Activated CD8-positive, alpha-beta T cell treated with anti-CD3 and anti-CD28 coated beads, Interleukin-2, amount 10 ng/mL, durations not matched to agents 7 days and 5 days (primary cell): Measurements from ENCODE around the gene LPIN1. TPM values are rescaled to one million over a fixed set of nuclear protein-coding genes. Genes with fewer than 3 reads are reported as not detected.
"Not testable (repeated sequence)": the region's sequence is repeated elsewhere in the genome, so short reads cannot be mapped to it uniquely, and the experiment has no call there.

Experiments
- ATAC-seq: fragments of 150-1000 bp; cut with Tn5 transposase; one replicate; pipeline ENCODE4 v1.10.0; 2021; ENCODE audit warnings: moderate library complexity
- CTCF ChIA-PET: fragments of 350-600 bp; sonication (Branson Sonifier 250); formaldehyde crosslinking; loops from one replicate; lab custom pipeline; 2021; ENCODE audit warnings: antibody characterized with exemption; lab: Charles Lee
- POLR2A ChIA-PET: fragments of 350-600 bp; sonication (Branson Sonifier 250); formaldehyde crosslinking; loops from one replicate; lab custom pipeline; 2021; ENCODE audit warnings: antibody characterized with exemption; lab: Charles Lee
- DNase-seq: peaks from one replicate; pipeline ENCODE4 v3.0.0-alpha.2; 2020
- H3K27ac Mint-ChIP-seq: one replicate; pipeline ENCODE4 v1.8.0; 2021; ENCODE audit warnings: mild to moderate bottlenecking, mixed read lengths
- H3K27me3 Mint-ChIP-seq: one replicate; pipeline ENCODE4 v1.8.0; 2021; ENCODE audit warnings: low read depth, mixed read lengths
- H3K36me3 Mint-ChIP-seq: one replicate; pipeline ENCODE4 v1.8.0; 2021; ENCODE audit warnings: low read depth, mixed read lengths
- H3K4me1 Mint-ChIP-seq: one replicate; pipeline ENCODE4 v1.8.0; 2021; ENCODE audit warnings: low read depth, mixed read lengths
- H3K4me3 Mint-ChIP-seq: one replicate; pipeline ENCODE4 v1.8.0; 2021; ENCODE audit warnings: mild to moderate bottlenecking, mixed read lengths
- H3K9me3 Mint-ChIP-seq: one replicate; pipeline ENCODE4 v1.8.0; 2022; ENCODE audit warnings: mixed read lengths; ENCODE audit not compliant: insufficient read depth
- total RNA-seq, 2 experiments: library from RNA; stranded (reverse); gene quantifications; one replicate each; pipeline ENCODE4 v1.2.3, GENCODE V29; 2021

The LPIN1 gene
- total RNA-seq, 2 experiments from 2014 or later = 46.8 to 54.7 TPM

DNA sequence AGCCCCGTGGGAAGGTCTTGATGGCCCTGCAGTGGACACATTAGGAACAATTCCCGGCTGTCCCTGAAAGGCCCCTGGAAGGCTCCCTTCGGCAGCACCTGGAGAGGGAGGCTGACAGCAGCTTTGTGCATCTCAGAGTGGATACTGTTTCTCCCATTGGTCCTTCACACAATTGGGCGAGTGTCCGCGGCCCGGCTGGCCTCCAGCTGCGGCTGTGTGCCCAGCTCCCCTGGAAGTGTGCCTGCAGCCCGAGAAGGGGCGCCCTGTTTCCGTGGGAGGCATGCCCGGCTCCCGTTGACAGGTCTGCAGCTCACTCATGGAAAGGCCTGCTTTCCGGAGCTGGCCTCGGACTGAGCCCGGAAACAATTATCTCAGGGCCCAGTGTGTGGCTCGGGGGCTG lies 103.7 kb downstream of the LPIN1 start:
- POLR2A ChIA-PET = no interaction called here
- no peak for DNase-seq
- peaks cover 3% of the 10 kb centered on the region for H3K27me3 Mint-ChIP-seq
- no peak for ATAC-seq
- H3K4me1 Mint-ChIP-seq = no peaks in the 10 kb centered on the region
- H3K9me3 Mint-ChIP-seq = no peaks in the 10 kb centered on the region
- CTCF ChIA-PET = interaction anchor here (0.6 kb wide), 1 partner anchor 568 kb away, joined by 3 read pairs; no protein-coding TSS in a partner anchor
- H3K27ac Mint-ChIP-seq = no peak overlapping the region
- no peaks in the 10 kb centered on the region for H3K36me3 Mint-ChIP-seq
- H3K4me3 Mint-ChIP-seq = no peak overlapping the region

DNA sequence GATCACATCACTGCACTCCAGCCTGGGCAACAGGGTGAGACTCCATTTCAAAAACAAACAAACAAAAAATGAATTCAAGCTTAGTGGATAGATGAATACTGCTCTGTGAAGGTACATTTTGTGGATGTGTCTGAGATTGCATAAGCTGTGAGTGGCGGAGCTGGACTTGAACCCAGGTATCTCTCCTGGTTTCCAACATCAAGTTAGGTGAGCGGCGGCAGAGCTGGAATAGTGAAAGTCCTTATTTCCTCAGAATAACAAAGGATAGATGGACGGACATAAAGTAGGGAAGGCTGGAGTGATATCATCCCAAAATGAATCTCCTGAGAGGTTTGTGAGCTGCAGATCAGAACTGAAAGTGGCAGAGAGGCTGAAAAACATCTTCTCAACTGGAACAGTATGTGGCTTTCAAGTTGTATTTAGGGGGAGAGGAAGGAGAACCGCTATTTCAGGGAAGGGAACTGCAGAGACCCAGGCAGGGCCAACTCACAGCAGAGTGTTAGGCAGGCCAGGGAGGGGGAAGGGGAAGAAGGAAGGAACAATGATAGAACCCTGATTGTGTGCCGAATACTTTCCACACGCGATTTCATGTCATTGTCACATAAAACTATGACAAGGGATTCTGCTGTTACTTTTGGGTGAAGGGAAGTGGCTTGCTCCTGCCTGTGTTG lies 106.2 kb downstream of the LPIN1 start:
- CTCF ChIA-PET = no interaction called here

DNA sequence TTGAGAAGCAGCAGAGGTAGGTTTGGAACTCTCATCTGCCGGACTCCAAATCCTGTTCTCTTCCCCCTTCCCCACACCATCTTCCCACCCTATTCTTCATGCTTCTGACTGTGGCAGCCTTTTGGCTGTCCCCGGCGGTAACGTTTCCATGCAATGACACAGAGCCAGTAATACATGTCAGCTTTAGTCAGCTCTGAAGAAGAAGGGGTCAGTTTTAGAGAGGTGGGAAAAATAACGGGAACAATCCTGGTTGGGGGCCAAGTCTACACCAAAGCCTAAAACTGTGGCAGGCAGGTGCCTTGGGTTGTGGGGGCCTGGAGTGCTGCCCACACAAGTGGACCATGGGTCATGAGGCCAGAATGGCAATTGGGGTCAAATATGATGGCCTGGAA lies 106.8 kb downstream of the LPIN1 start:
- CTCF ChIA-PET = no interaction called here
- no peak for ATAC-seq
- H3K27me3 Mint-ChIP-seq = peaks cover 8% of the 10 kb centered on the region
- POLR2A ChIA-PET = no interaction called here
- H3K4me1 Mint-ChIP-seq = peaks cover 3% of the 10 kb centered on the region
- no peaks in the 10 kb centered on the region for H3K9me3 Mint-ChIP-seq
- H3K36me3 Mint-ChIP-seq = no peaks in the 10 kb centered on the region
- no peak for DNase-seq
- no peak overlapping the region for H3K27ac Mint-ChIP-seq
- no peak overlapping the region for H3K4me3 Mint-ChIP-seq

More for the DNA sequence above, 106.2 kb downstream of the LPIN1 start:
- DNase-seq (no peak), ATAC-seq (no peak)
- POLR2A ChIA-PET = no interaction called here
- Mint-ChIP-seq H3K27me3 (peaks cover 8% of the 10 kb centered on the region), H3K27ac (no peak overlapping the region), H3K4me1 (peaks cover 3% of the 10 kb centered on the region), H3K9me3 (no peaks in the 10 kb centered on the region), H3K4me3 (no peak overlapping the region), H3K36me3 (no peaks in the 10 kb centered on the region)

DNA sequence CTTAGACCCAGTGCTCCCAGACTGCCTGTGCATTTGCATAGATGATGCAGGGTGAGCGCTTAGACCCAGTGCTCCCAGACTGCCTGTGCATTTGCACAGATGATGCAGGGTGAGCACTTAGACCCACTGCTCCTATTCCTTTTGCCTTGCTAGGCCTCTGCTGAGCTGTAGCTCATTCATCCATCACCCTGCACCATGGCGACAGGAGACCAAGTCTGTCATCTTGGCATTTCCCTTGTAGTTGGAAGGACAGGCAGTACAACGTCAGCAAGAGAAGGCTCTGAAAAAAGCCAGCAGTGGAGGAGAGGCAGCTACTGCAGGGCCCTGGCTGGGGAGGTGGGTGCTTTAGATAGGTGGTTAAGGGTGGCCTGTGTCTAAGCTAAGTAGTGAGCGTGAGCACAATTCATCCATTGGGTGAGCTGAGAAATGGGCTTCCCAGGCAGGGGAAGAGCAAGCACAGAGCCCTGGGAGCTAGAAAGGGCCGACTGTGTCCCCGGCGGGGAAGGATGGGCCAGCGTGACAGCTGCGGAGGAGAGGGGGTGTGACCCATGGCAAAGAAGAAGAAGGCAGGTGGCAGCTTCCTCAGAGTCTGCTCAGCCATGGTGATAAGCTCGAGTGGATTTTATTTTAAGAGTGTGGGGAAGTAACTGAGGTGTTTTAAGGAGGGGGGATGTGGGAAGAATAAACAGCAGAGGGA lies 108.8 kb downstream of the LPIN1 start:
- Mint-ChIP-seq H3K9me3 (peaks cover 8% of the 10 kb centered on the region), H3K27me3 (peaks cover 8% of the 10 kb centered on the region), H3K27ac (no peak overlapping the region), H3K4me1 (peaks cover 3% of the 10 kb centered on the region), H3K36me3 (peaks cover 4% of the 10 kb centered on the region), H3K4me3 (no peak overlapping the region)
- DNase-seq (no peak), ATAC-seq (no peak)
- CTCF ChIA-PET = no interaction called here
- POLR2A ChIA-PET = no interaction called here

DNA sequence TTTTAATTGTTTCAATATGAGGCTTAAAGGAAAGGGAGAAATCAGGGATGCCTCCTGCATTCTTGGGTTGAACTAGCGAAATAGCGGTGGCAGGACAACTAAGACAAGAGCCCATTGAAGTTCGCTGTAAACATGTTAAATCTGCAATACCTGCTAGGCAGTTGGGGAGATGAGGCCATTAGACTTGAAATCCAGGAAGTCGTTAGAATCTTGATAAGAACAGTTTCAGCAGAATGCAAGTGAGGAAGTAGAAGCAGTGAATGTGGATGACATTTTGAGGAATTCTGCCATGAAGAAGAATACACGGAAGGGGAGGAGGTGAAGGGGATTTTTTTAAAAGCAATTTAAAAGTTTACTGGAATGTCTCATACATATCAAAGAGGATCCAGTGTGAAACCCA lies 109.7 kb downstream of the LPIN1 start:
- POLR2A ChIA-PET = no interaction called here
- H3K27ac Mint-ChIP-seq = no peak overlapping the region
- no peak overlapping the region for H3K4me3 Mint-ChIP-seq
- H3K36me3 Mint-ChIP-seq = peaks cover 4% of the 10 kb centered on the region
- ATAC-seq (no peak), DNase-seq (no peak)
- H3K9me3 Mint-ChIP-seq = peaks cover 8% of the 10 kb centered on the region
- CTCF ChIA-PET = no interaction called here
- H3K27me3 Mint-ChIP-seq = peaks cover 8% of the 10 kb centered on the region
- H3K4me1 Mint-ChIP-seq = peaks cover 3% of the 10 kb centered on the region

DNA sequence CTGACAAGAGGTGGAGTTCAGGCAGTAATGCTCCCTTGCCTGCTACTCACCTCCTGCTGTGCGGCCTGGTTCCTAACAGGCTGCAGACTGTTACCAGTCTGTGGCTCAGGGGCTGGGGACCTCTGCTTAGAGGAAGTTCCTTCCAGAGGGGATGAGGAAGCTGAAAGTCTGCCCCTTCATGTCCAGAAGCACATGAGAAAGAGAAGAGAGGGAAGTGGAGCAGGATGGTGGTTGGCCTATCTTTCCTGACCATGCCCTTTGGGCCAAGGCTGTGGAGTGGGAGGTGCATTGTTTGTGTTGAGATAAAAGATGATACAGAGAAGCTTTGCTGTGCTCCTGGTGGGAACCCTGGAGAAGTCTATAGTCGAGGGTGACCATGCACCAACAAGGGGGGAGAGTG lies 112.5 kb downstream of the LPIN1 start:
- Mint-ChIP-seq H3K4me3 (no peak overlapping the region), H3K36me3 (peaks cover 4% of the 10 kb centered on the region), H3K27ac (no peak overlapping the region), H3K27me3 (peaks cover 19% of the 10 kb centered on the region), H3K9me3 (peaks cover 8% of the 10 kb centered on the region), H3K4me1 (peaks cover 11% of the 10 kb centered on the region)
- CTCF ChIA-PET = no interaction called here
- DNase-seq (no peak), ATAC-seq (no peak)
- POLR2A ChIA-PET = no interaction called here

DNA sequence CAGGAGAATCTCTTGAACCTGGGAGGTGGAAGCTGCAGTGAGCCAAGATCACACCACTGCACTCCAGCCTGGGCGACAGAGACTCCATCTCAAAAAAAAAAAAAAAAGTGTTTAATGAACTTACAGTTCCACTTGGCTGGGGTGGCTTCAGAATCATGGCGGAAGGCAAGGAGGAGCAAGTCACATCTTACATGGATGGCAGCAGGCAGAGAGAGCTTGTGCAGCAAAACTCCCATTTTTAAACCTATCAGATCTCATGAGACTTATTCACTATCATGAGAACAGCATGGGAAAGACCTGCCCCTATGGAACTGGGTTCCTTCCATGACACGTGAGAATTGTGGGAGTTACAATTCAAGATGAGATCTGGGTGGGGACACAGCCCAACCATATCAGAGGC lies 113.5 kb downstream of the LPIN1 start:
- POLR2A ChIA-PET, H3K36me3 Mint-ChIP-seq, DNase-seq, ATAC-seq, H3K4me3 Mint-ChIP-seq, H3K27ac Mint-ChIP-seq, CTCF ChIA-PET, H3K9me3 Mint-ChIP-seq: not testable (repeated sequence)
- peaks cover 19% of the 10 kb centered on the region for H3K27me3 Mint-ChIP-seq
- peaks cover 13% of the 10 kb centered on the region for H3K4me1 Mint-ChIP-seq

DNA sequence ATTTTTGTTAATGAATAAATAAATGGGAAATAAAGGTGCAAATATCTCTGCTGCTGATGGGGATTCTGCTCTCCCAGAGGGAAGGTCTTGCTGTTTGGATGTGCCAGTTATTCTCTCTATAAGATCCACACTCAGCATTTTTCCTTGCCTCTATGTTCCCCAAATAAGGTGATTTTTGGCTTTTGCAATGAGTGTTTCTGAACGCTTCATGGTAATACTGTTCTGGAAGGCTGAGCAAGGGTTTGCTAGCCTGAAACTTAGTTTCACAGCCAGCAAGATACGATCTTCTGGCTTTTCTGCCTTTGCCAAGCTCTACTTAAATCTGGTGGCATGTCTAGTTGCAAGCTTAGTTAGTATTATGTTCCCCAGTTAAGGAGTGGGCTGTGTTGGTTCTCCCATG lies 114.6 kb downstream of the LPIN1 start:
- POLR2A ChIA-PET = no interaction called here
- no peak overlapping the region for H3K4me3 Mint-ChIP-seq
- DNase-seq = no peak
- ATAC-seq = no peak
- peaks cover 15% of the 10 kb centered on the region for H3K27me3 Mint-ChIP-seq
- H3K4me1 Mint-ChIP-seq = peaks cover 12% of the 10 kb centered on the region
- H3K9me3 Mint-ChIP-seq = peaks cover 8% of the 10 kb centered on the region
- H3K27ac Mint-ChIP-seq = no peak overlapping the region
- CTCF ChIA-PET = interaction anchor here (1.9 kb wide), 1 partner anchor 1147 kb away, joined by 4 read pairs; no protein-coding TSS in a partner anchor
- peaks cover 4% of the 10 kb centered on the region for H3K36me3 Mint-ChIP-seq

DNA sequence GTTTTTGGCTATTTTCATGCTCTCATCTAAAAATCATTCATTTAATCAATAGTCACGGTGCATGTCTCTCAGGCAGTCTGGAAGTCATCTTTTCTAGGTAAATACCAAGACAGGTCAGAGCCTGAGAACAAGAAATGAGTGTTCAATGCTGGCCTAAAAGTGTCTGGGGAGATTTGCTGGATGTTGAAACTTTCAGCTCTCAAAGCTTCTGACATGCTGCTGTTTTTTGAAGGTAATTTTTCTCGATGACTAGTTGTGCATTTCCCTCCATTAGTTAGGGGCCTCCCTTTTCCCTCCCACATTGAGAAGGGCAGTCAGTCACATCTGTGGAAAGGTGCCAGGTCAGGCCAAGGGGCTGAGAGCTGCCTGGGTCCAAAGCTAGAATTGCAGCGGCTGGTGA lies 115.6 kb downstream of the LPIN1 start:
- Mint-ChIP-seq H3K27me3 (peaks cover 13% of the 10 kb centered on the region), H3K4me1 (peaks cover 11% of the 10 kb centered on the region), H3K36me3 (peaks cover 4% of the 10 kb centered on the region), H3K9me3 (peaks cover 8% of the 10 kb centered on the region), H3K4me3 (no peak overlapping the region), H3K27ac (no peak overlapping the region)
- ChIA-PET POLR2A (no interaction called here), CTCF (interaction anchor here (1.1 to 1.9 kb wide), 2 partner anchors 854 to 1146 kb away, joined by 4 to 5 read pairs; partner anchors contain the start of gene TRIB2)
- no peak for ATAC-seq
- DNase-seq = no peak

DNA sequence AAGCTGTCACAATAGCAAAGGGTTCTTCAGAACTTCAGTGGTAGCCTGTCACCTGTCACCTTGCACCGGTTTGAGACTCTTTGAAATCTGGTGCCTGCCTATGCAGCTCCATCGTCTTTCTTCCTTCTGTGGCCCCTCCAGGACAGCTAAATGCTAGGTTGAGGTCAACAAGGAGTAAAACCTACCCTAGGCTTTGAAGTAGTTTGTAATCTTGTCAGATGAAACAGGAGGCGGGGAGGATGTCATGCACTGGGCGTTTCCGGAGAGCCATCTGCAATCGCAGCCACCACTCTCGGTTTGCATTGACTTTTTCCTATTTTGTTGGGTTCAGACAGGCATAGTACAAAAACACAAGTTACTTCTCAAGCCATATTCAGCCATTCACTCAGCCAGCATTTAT lies 116.7 kb downstream of the LPIN1 start:
- ATAC-seq = no peak

DNA sequence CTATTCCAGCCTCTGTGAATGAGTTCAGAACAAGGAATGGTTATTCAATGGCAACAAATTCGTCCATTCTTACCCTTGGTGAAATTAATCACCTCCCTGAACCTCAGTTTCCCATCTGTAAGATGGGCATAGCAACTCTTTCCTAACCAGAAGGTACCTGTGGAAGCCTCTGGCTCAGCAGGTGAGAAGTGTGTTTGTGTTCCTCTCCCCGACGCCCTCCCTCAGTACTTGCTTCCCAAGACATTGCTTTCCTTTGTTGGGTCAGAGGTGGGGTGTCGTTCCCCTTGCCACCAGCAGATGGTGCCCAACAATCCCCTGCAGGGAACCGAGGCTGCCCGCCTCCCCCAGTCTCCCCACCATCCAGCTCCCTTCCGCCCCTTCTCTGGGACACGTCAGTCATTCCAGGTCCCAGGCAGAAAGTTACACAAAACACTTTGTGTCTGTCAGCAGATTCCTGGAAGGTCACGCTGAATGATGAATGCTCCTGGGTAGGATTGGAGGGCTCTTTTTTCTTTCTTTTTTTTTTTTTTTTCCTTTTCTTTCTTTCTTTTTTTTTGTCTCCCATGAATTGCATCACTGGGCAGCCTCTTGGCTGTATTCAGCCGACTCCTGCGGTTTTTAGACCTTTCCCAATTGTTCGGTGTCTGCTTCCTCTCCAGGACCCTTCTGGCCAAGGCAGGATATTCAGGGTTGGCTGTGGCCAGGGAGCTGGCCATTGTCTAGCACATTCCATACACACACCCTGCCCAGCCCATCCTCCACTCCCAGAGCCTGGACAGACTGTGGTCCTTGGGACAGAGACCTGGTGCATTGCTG lies 117.3 kb downstream of the LPIN1 start:
- peak overlapping the region; percentile 36 for H3K4me3 Mint-ChIP-seq
- H3K36me3 Mint-ChIP-seq = peaks cover 4% of the 10 kb centered on the region
- peaks cover 11% of the 10 kb centered on the region for H3K4me1 Mint-ChIP-seq
- peak overlapping the region; percentile 18 for H3K27ac Mint-ChIP-seq
- peaks cover 7% of the 10 kb centered on the region for H3K9me3 Mint-ChIP-seq
- DNase-seq (peak; percentile 74), ATAC-seq (peak; percentile 87)
- peaks cover 13% of the 10 kb centered on the region for H3K27me3 Mint-ChIP-seq
- ChIA-PET CTCF (interaction anchor here (0.6 to 1.3 kb wide), 4 partner anchors 22 to 853 kb away, joined by 3 to 6 read pairs (median 3); partner anchors contain the start of gene TRIB2), POLR2A (no interaction called here)

More for the DNA sequence above, 116.7 kb downstream of the LPIN1 start:
- ChIA-PET CTCF (interaction anchor here (0.6 to 1.9 kb wide), 4 partner anchors 34 to 1145 kb away, joined by 3 to 6 read pairs (median 4); partner anchors contain the start of gene TRIB2), POLR2A (no interaction called here)
- Mint-ChIP-seq H3K27me3 (peaks cover 13% of the 10 kb centered on the region), H3K9me3 (peaks cover 8% of the 10 kb centered on the region), H3K4me3 (no peak overlapping the region), H3K4me1 (peaks cover 11% of the 10 kb centered on the region), H3K27ac (no peak overlapping the region), H3K36me3 (peaks cover 4% of the 10 kb centered on the region)
- DNase-seq = no peak
